Measurements from ENCODE around the gene LDAH. TPM values are rescaled to one million over a fixed set of nuclear protein-coding genes. Genes with fewer than 3 reads are reported as not detected.
"Not testable (repeated sequence)": the region's sequence is repeated elsewhere in the genome, so short reads cannot be mapped to it uniquely, and the experiment has no call there.

LDAH gene
- total and polyA plus RNA-seq, 2 experiments from 2014 or later, result 12.1 to 37.5 TPM

- no peak for TF ChIP-seq STAT1 (IDR thresholded peaks at IDR 0.05; ENCODE audit: unreplicated experiment)
- no peak for TF ChIP-seq POLR2AphosphoS5 (IDR thresholded peaks at IDR 0.05; ENCODE audit: low read depth)
- TF ChIP-seq ZNF462 (CRISPR knock-in tag; IDR thresholded peaks at IDR 0.05), result no peak
- H3K36me3 Mint-ChIP-seq (ENCODE audit: low read depth), result peaks cover 8% of the 10 kb centered on the region; the same call in 2 of the 3 replicates
Observed at GRCh38 chr2:20717641-20718040, 105.3 kb downstream of the LDAH start.

GRCh38 chr2:20716164-20716563, 106.7 kb downstream of the LDAH start:
- H3K27ac Mint-ChIP-seq; H3F3A ChIP-seq (replicated peaks; ENCODE audit: low read depth); H3K4me2 ChIP-seq; H3K9me2 ChIP-seq (ENCODE audit: insufficient read depth); H3K4me3 Mint-ChIP-seq; H3K4me1 Mint-ChIP-seq; H2AFZ ChIP-seq; H3K4me1 ChIP-seq (ENCODE audit: insufficient read depth); H3K27ac ChIP-seq (ENCODE audit: low read depth); DNase-seq (ENCODE audit: low spot score); H3K27me3 ChIP-seq (ENCODE audit: insufficient read depth); H3K27me3 Mint-ChIP-seq (ENCODE audit: insufficient read depth, low read depth, poor library complexity); ATAC-seq; H4K20me1 ChIP-seq (replicated peaks; ENCODE audit: insufficient read depth); H3K36me3 ChIP-seq (ENCODE audit: insufficient read depth); H3K9me3 Mint-ChIP-seq; H3K4me3 ChIP-seq: not testable (repeated sequence)
- H3K79me2 ChIP-seq (replicated peaks; ENCODE audit: insufficient read depth), result peaks cover 15% of the 10 kb centered on the region
- peaks cover 16% of the 10 kb centered on the region; the same call in 2 of the 3 replicates for H3K36me3 Mint-ChIP-seq (ENCODE audit: low read depth)

More at GRCh38 chr2:20717641-20718040, 105.3 kb downstream of the LDAH start:
- H3F3A ChIP-seq (replicated peaks; ENCODE audit: low read depth), result no peaks in the 10 kb centered on the region
- H3K36me3 ChIP-seq (ENCODE audit: insufficient read depth), result no peaks in the 10 kb centered on the region
- H2AFZ ChIP-seq, result no peak overlapping the region
- no peak for DNase-seq (ENCODE audit: low spot score)
- H3K4me3 ChIP-seq, result no peak overlapping the region
- H4K20me1 ChIP-seq (replicated peaks; ENCODE audit: insufficient read depth), result no peaks in the 10 kb centered on the region
- H3K4me2 ChIP-seq, result no peak overlapping the region
- Mint-ChIP-seq H3K4me3 (no peak overlapping the region), H3K4me1 (no peaks in the 10 kb centered on the region), H3K9me3 (no peaks in the 10 kb centered on the region), H3K27ac (no peak overlapping the region), H3K27me3 (ENCODE audit: insufficient read depth, low read depth, poor library complexity) (no peaks in the 10 kb centered on the region)
- H3K27ac ChIP-seq (ENCODE audit: low read depth), result no peak overlapping the region
- H3K4me1 ChIP-seq (ENCODE audit: insufficient read depth), result no peaks in the 10 kb centered on the region
- no peaks in the 10 kb centered on the region for H3K27me3 ChIP-seq (ENCODE audit: insufficient read depth)
- no peak for ATAC-seq
- peaks cover 15% of the 10 kb centered on the region for H3K79me2 ChIP-seq (replicated peaks; ENCODE audit: insufficient read depth)
- no peaks in the 10 kb centered on the region for H3K9me2 ChIP-seq (ENCODE audit: insufficient read depth)

DNA sequence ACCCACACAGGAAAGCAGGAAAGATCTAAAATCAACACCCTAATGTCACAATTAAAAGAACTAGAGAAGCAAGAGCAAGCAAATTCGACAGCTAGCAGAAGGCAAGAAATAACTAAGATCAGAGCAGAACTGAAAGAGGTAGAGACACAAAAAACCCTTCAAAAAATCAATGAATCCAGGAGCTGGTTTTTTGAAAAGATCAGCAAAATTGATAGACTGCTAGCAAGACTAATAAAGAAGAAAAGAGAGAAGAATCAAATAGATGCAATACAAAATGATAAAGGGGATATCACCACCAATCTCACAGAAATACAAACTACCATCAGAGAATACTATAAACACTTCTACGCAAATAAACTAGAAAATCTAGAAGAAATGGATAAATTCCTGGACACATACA, 108.5 kb downstream of the LDAH start:
- not testable (repeated sequence) for ATAC-seq; H3K4me1 ChIP-seq (ENCODE audit: insufficient read depth); H3K4me3 Mint-ChIP-seq; H3K4me1 Mint-ChIP-seq; H2AFZ ChIP-seq; H3K27ac ChIP-seq (ENCODE audit: low read depth); H3K4me2 ChIP-seq; H3K27me3 Mint-ChIP-seq (ENCODE audit: insufficient read depth, low read depth, poor library complexity); DNase-seq (ENCODE audit: low spot score); H3K4me3 ChIP-seq; H3F3A ChIP-seq (replicated peaks; ENCODE audit: low read depth); H3K79me2 ChIP-seq (replicated peaks; ENCODE audit: insufficient read depth); H4K20me1 ChIP-seq (replicated peaks; ENCODE audit: insufficient read depth); H3K27ac Mint-ChIP-seq; H3K36me3 ChIP-seq (ENCODE audit: insufficient read depth); H3K9me2 ChIP-seq (ENCODE audit: insufficient read depth); H3K27me3 ChIP-seq (ENCODE audit: insufficient read depth)
- Mint-ChIP-seq H3K36me3 (ENCODE audit: low read depth) (peaks cover 22% of the 10 kb centered on the region; the same call in 2 of the 3 replicates), H3K9me3 (peaks cover 11% of the 10 kb centered on the region)

GRCh38 chr2:20713585-20713984, 109.3 kb downstream of the LDAH start:
- not testable (repeated sequence) for H3K4me3 Mint-ChIP-seq; DNase-seq (ENCODE audit: low spot score); H3K4me3 ChIP-seq; H3F3A ChIP-seq (replicated peaks; ENCODE audit: low read depth); ATAC-seq; H3K4me1 ChIP-seq (ENCODE audit: insufficient read depth); H4K20me1 ChIP-seq (replicated peaks; ENCODE audit: insufficient read depth); H3K4me1 Mint-ChIP-seq; H3K9me2 ChIP-seq (ENCODE audit: insufficient read depth); H3K36me3 ChIP-seq (ENCODE audit: insufficient read depth); H2AFZ ChIP-seq; H3K27ac Mint-ChIP-seq; H3K27me3 Mint-ChIP-seq (ENCODE audit: insufficient read depth, low read depth, poor library complexity); H3K27ac ChIP-seq (ENCODE audit: low read depth); H3K4me2 ChIP-seq; H3K79me2 ChIP-seq (replicated peaks; ENCODE audit: insufficient read depth); H3K27me3 ChIP-seq (ENCODE audit: insufficient read depth)
- Mint-ChIP-seq H3K36me3 (ENCODE audit: low read depth) (peaks cover 22% of the 10 kb centered on the region; the same call in 2 of the 3 replicates), H3K9me3 (peaks cover 11% of the 10 kb centered on the region)

All from GM23338 (cell line).